ENCODE data around the gene ZDHHC7.
"Not testable (repeated sequence)": the region's sequence is repeated elsewhere in the genome, so short reads cannot be mapped to it uniquely, and the experiment has no call there.

The ZDHHC7 gene

DNA sequence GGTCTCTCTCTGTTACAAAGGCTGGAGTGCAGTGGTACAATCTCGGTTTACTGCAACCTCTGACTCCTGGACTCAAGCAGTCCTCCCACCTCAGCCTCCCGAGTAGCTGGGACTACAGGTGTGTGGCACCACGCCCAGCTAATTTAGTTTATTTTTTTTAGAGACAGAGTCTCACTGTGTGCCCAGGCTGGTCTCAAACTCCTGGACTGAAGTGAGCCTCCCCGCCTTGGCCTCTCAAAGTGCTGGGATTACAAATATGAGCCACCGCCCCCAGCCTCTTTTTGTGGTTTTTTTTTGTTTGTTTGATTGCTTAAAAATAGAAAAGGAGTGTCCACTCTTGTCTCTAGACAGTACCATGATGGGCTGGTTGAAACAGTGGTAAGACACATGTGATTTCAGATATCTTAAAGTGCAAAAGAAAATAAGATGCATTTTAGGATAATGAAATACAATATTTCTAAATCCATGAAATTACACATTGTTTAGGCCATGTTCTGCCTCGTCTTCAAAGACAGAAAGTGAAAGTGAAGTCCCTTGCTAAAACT lies 43.7 kb upstream of the ZDHHC7 start:
- H3K4me3 ChIP-seq (ENCODE audit: low read depth, low read length), result no peak overlapping the region
- TF ChIP-seq, protein P1, sequence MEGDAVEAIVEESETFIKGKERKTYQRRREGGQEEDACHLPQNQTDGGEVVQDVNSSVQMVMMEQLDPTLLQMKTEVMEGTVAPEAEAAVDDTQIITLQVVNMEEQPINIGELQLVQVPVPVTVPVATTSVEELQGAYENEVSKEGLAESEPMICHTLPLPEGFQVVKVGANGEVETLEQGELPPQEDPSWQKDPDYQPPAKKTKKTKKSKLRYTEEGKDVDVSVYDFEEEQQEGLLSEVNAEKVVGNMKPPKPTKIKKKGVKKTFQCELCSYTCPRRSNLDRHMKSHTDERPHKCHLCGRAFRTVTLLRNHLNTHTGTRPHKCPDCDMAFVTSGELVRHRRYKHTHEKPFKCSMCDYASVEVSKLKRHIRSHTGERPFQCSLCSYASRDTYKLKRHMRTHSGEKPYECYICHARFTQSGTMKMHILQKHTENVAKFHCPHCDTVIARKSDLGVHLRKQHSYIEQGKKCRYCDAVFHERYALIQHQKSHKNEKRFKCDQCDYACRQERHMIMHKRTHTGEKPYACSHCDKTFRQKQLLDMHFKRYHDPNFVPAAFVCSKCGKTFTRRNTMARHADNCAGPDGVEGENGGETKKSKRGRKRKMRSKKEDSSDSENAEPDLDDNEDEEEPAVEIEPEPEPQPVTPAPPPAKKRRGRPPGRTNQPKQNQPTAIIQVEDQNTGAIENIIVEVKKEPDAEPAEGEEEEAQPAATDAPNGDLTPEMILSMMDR (IDR thresholded peaks at IDR 0.05; ENCODE audit: control insufficient read depth, extremely low read depth, insufficient read depth), result no peak
- DNase-seq (ENCODE audit: low read depth), result no peak

DNA sequence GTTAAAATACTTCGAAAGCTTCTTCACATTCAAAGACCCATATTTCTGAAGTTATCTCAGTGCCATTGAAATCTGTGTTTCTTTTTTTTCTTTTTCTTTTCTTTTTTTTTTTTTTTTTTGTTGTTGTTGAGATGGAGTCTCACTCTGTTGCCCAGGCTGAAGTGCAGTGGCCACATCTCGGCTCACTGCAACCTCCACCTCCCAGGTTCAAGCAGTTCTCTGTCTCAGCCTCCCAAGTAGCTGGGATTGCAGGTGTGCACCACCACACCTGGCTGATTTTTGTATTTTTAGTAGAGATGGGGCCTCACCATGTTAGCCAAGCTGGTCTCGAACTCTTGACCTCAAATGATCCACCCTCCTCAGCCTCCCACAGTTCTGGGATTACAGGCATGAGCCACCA lies 43.0 kb upstream of the ZDHHC7 start:
- not testable (repeated sequence) for H3K4me3 ChIP-seq (ENCODE audit: low read depth, low read length); DNase-seq (ENCODE audit: low read depth)

DNA sequence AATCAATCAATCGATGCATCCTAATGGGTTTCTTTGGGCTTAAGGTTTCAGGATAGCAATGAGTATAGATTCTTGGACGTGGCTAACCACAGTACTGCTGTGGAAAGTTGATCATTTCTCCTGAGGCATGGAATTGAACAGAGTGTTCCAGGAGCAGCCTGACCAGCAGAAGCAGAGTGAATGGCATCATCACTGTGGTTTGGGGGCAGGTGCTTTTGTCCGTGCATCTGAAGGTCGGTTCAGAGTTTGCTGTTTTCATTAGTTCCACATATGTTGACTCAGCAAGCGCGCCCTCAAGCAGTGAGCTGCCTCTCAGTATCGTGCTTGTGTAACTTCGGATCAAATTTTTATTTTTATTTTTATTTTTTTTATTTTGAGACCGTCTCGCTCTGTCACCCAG lies 41.2 kb upstream of the ZDHHC7 start:
- no peak overlapping the region for H3K4me3 ChIP-seq (ENCODE audit: low read depth, low read length)
- no peak for DNase-seq (ENCODE audit: low read depth)
- TF ChIP-seq, protein P1 (IDR thresholded peaks at IDR 0.05; ENCODE audit: control insufficient read depth, extremely low read depth, insufficient read depth), result no peak

DNA sequence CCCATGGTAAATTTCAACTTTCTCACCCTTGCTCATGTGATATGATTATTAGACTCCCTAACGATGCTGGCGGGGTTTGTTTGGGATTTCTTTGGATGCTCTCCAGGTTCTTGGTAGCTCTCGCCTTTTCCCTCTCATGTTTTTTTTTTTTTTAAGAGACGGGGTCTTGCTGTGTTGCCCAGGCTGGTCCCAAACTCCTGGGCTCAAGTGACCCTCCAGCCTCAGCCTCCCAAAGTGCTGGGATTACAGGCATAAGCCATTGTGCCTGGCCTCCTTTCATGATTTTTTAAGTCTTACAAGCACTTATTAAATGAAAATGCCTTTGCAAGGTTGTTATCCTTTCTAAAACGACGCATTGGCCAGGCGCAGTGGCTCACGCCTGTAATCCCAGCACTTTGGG lies 40.3 kb upstream of the ZDHHC7 start:
- no peak for DNase-seq (ENCODE audit: low read depth)
- H3K4me3 ChIP-seq (ENCODE audit: low read depth, low read length), result no peak overlapping the region
- TF ChIP-seq, protein P1 (IDR thresholded peaks at IDR 0.05; ENCODE audit: control insufficient read depth, extremely low read depth, insufficient read depth), result no peak

DNA sequence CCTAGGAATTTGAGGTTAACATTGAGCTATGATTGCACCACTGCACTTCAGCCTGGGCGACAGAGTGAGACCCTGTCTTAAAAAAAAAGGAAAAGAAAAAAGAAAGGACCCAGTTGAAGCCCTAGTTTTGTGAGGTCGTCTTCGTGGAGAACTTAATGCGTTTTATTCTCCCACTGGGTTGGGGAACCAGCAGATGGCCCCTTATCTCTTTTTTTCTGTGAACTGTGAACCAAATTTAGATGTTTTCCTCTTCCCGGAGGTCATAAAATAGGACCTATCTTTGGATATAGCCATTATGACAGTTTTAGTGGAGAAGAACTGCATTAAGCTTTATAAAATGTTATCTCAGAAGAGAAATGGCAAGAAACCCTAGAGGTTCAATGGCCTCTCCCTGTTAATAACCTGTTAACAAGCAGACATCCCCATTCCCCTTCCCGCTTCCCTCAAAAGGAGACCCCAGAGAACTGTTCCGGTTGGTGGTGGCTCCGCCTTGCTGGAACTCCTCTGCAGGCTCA lies 39.8 kb upstream of the ZDHHC7 start:
- TF ChIP-seq, protein P1 (IDR thresholded peaks at IDR 0.05; ENCODE audit: control insufficient read depth, extremely low read depth, insufficient read depth), result no peak
- no peak overlapping the region for H3K4me3 ChIP-seq (ENCODE audit: low read depth, low read length)

DNA sequence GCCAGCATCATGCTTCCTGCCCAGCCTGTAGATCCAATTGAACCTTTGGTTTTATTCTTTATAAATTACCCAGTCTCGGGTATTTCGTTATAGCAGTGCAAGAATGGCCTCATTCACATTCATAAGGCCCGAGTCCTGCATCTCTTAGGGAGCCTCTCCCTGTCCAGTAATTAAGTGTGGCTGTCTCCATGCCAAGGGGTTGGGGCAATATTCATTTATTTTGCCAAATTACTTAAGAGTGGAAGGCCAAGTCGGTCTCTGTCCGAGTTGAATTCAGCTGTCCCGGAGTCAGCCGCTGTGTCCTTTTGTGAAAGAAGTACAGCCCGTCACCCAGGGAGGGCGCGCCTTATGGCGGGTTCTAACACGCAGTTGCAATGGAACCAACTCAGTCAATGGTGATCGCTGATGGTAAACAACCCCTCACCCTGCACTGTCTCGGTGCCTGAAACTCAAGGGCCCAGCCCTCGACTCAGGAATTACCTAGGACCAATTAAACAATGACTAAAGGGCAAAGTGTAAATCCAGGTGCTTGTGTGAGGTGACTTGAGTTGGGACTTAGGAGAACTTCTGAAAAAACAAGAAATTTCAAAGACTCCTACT lies 38.5 kb upstream of the ZDHHC7 start:
- DNase-seq (ENCODE audit: low read depth), result no peak
- TF ChIP-seq, protein P1 (IDR thresholded peaks at IDR 0.05; ENCODE audit: control insufficient read depth, extremely low read depth, insufficient read depth), result no peak
- H3K4me3 ChIP-seq (ENCODE audit: low read depth, low read length), result no peak overlapping the region

More for the DNA sequence above, 39.8 kb upstream of the ZDHHC7 start:
- no peak for DNase-seq (ENCODE audit: low read depth)

DNA sequence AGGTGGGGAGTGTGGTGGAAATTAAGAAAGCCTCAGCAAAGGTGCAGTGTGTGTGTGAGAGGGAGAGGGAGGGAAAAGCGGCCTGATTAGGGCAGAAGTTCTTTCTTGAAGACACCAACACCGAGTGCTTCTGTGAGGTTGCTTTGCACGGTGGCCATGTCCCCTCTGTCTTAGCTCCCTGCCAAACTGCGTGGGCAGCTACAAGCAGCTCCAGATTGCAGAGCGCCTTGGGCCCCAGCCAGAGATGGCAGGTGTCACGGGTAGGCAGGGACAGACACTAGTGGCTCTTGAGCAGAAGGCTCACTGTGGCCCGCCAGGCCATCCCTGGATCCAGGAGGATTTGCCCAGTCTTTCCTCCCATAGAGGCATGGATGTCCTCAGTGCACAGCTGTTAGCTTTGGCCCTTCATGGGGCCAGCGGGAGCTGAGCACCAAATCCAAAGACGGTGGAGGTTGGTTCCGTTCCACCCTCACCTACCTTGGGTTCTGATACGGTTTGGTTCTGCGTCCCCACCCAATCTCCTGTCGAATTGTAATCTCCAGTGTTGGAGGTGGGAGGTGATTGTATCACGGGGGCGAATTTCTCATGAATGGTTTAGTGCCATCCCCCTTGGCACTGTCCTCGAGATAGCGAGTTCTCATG lies 37.7 kb upstream of the ZDHHC7 start:
- H3K4me3 ChIP-seq (ENCODE audit: low read depth, low read length), result no peak overlapping the region
- TF ChIP-seq, protein P1 (IDR thresholded peaks at IDR 0.05; ENCODE audit: control insufficient read depth, extremely low read depth, insufficient read depth), result no peak
- no peak for DNase-seq (ENCODE audit: low read depth)
